ENCODE data around the gene MYO1B.
A peak's percentile ranks its signal among the peaks of the same experiment; 100 is the strongest.

Gene MYO1B

GRCh38 chr2:191299010-191299409 lies 53.8 kb downstream of the MYO1B start:
- no peak overlapping the region for H3K4me3 ChIP-seq (ENCODE audit: low read depth, low read length)
- TF ChIP-seq CTCF (IDR thresholded peaks at IDR 0.05; ENCODE audit: low read depth, low read length, missing control alignments): no peak
- DNase-seq (ENCODE audit: low read depth): no peak

GRCh38 chr2:191299866-191300265 lies 54.7 kb downstream of the MYO1B start:
- no peak for TF ChIP-seq CTCF (IDR thresholded peaks at IDR 0.05; ENCODE audit: low read depth, low read length, missing control alignments)
- no peak overlapping the region for H3K4me3 ChIP-seq (ENCODE audit: low read depth, low read length)
- DNase-seq (ENCODE audit: low read depth): no peak

- H3K4me3 ChIP-seq (ENCODE audit: low read depth, low read length): no peak overlapping the region
- DNase-seq (ENCODE audit: low read depth): no peak
- no peak for TF ChIP-seq CTCF (IDR thresholded peaks at IDR 0.05; ENCODE audit: low read depth, low read length, missing control alignments)
Observed at GRCh38 chr2:191301971-191302370, 56.8 kb downstream of the MYO1B start.

GRCh38 chr2:191302459-191303139 lies 57.4 kb downstream of the MYO1B start:
- peak; percentile 12 for DNase-seq (ENCODE audit: low read depth)
- H3K4me3 ChIP-seq (ENCODE audit: low read depth, low read length): no peak overlapping the region

GRCh38 chr2:191303140-191304005 lies 58.2 kb downstream of the MYO1B start:
- DNase-seq (ENCODE audit: low read depth): no peak
- no peak overlapping the region for H3K4me3 ChIP-seq (ENCODE audit: low read depth, low read length)
- no peak for TF ChIP-seq CTCF (IDR thresholded peaks at IDR 0.05; ENCODE audit: low read depth, low read length, missing control alignments)

More at GRCh38 chr2:191302459-191303139, 57.4 kb downstream of the MYO1B start:
- peak; percentile 47 for TF ChIP-seq CTCF (IDR thresholded peaks at IDR 0.05; ENCODE audit: low read depth, low read length, missing control alignments)

- DNase-seq (ENCODE audit: low read depth): no peak
- H3K4me3 ChIP-seq (ENCODE audit: low read depth, low read length): no peak overlapping the region
- TF ChIP-seq CTCF (IDR thresholded peaks at IDR 0.05; ENCODE audit: low read depth, low read length, missing control alignments): no peak
Observed at GRCh38 chr2:191304939-191305875, 60.0 kb downstream of the MYO1B start.
